WTC11 (cell line): ENCODE measurements around the gene CCDC170. TPM values are rescaled to one million over a fixed set of nuclear protein-coding genes. Genes with fewer than 3 reads are reported as not detected.
A peak's percentile ranks its signal among the peaks of the same experiment; 100 is the strongest.

ENCODE experiments used
- ATAC-seq: fragments of 200-7000 bp; cut with Tn5 transposase; 2 replicates; pipeline ENCODE4 v1.10.0; 2021; ENCODE audit warnings: mild to moderate bottlenecking, moderate library complexity
- CTCF ChIA-PET: fragments of 300-600 bp; sonication (Branson Sonifier 250); formaldehyde crosslinking; loops from one replicate; lab custom pipeline; 2021; ENCODE audit warnings: antibody characterized with exemption; lab: Charles Lee
- POLR2A ChIA-PET: fragments of 350-600 bp; sonication (Branson Sonifier 250); formaldehyde crosslinking; loops from one replicate; lab custom pipeline; 2021; ENCODE audit warnings: antibody characterized with exemption; lab: Charles Lee
- DNase-seq: peaks from one replicate; pipeline ENCODE4 v3.0.0; 2021; ENCODE audit warnings: low spot score
- H3K27ac Mint-ChIP-seq: 2 replicates; pipeline ENCODE4 v1.8.0; 2021; ENCODE audit warnings: mixed read lengths
- H3K27me3 Mint-ChIP-seq: 2 replicates; pipeline ENCODE4 v1.8.0; 2021; ENCODE audit warnings: low read depth, mild to moderate bottlenecking, moderate library complexity, mixed read lengths
- H3K36me3 Mint-ChIP-seq: 2 replicates; pipeline ENCODE4 v1.8.0; 2021; ENCODE audit warnings: mixed read lengths
- H3K4me1 Mint-ChIP-seq: 2 replicates; pipeline ENCODE4 v1.8.0; 2022; ENCODE audit warnings: mixed read lengths
- H3K4me3 Mint-ChIP-seq: 2 replicates; pipeline ENCODE4 v1.8.0; 2021; ENCODE audit warnings: mild to moderate bottlenecking, moderate library complexity, mixed read lengths
- H3K9me3 Mint-ChIP-seq: 2 replicates; pipeline ENCODE4 v1.8.0; 2021; ENCODE audit warnings: mixed read lengths
- ARID4B ChIP-seq: sonication (generic); formaldehyde crosslinking; IDR thresholded peaks from 2 replicates; pipeline ENCODE4 v1.8.0; 2023; ENCODE audit warnings: missing genetic modification reagents, mild to moderate bottlenecking, borderline replicate concordance
- ESRRA ChIP-seq: sonication (generic); formaldehyde crosslinking; IDR thresholded peaks from 2 replicates; pipeline ENCODE4 v1.8.1; 2022; ENCODE audit warnings: mild to moderate bottlenecking, missing genetic modification reagents, borderline replicate concordance
- FOXP1 ChIP-seq: sonication (generic); formaldehyde crosslinking; IDR thresholded peaks from 2 replicates; pipeline ENCODE4 v1.8.0; 2022; ENCODE audit warnings: missing genetic modification reagents, mild to moderate bottlenecking, moderate library complexity, borderline replicate concordance
- GABPB1 ChIP-seq: sonication (generic); formaldehyde crosslinking; IDR thresholded peaks from 2 replicates; pipeline ENCODE4 v1.8.1; 2023; ENCODE audit warnings: mild to moderate bottlenecking, missing genetic modification reagents
- HMGA2 ChIP-seq: fragments of 250-450 bp; sonication (Bioruptor Pico); IDR thresholded peaks from 2 replicates; pipeline ENCODE4 v1.4.0; 2021; ENCODE audit warnings: mild to moderate bottlenecking, moderate library complexity
- HMGXB4 ChIP-seq: sonication (generic); formaldehyde crosslinking; IDR thresholded peaks from 2 replicates; pipeline ENCODE4 v1.8.1; 2023; ENCODE audit warnings: mild to moderate bottlenecking, moderate library complexity, missing genetic modification reagents
- JUN ChIP-seq: sonication (generic); formaldehyde crosslinking; IDR thresholded peaks from 2 replicates; pipeline ENCODE4 v1.8.0; 2023; ENCODE audit warnings: mild to moderate bottlenecking, missing genetic modification reagents
- NR3C1 ChIP-seq: sonication (generic); formaldehyde crosslinking; conservative IDR thresholded peaks from 2 replicates; pipeline ENCODE4 v1.8.1; 2023; ENCODE audit warnings: low read depth, mild to moderate bottlenecking, missing genetic modification reagents
- OVOL2 ChIP-seq: fragments of 250-450 bp; sonication (Bioruptor Pico); IDR thresholded peaks from 2 replicates; pipeline ENCODE4 v1.9.0; 2021; ENCODE audit warnings: mild to moderate bottlenecking, borderline replicate concordance
- RORB ChIP-seq: fragments of 250-450 bp; sonication (Bioruptor Pico); IDR thresholded peaks from 2 replicates; pipeline ENCODE4 v1.9.0; 2021; ENCODE audit warnings: mild to moderate bottlenecking
- SMAD4 ChIP-seq: sonication (generic); formaldehyde crosslinking; IDR thresholded peaks from 2 replicates; pipeline ENCODE4 v1.8.0; 2022; ENCODE audit warnings: mild to moderate bottlenecking, missing genetic modification reagents
- SOX15 ChIP-seq: fragments of 250-450 bp; sonication (Bioruptor Pico); IDR thresholded peaks from 2 replicates; pipeline ENCODE4 v1.9.0; 2021; ENCODE audit warnings: mild to moderate bottlenecking
- USF2 ChIP-seq: sonication (generic); formaldehyde crosslinking; IDR thresholded peaks from 2 replicates; pipeline ENCODE4 v1.8.1; 2023; ENCODE audit warnings: mild to moderate bottlenecking, missing genetic modification reagents, moderate library complexity
- ZBTB21 ChIP-seq: sonication (generic); formaldehyde crosslinking; IDR thresholded peaks from 2 replicates; pipeline ENCODE4 v1.8.1; 2023; ENCODE audit warnings: mild to moderate bottlenecking, missing genetic modification reagents, borderline replicate concordance
- ZNF416 ChIP-seq: fragments of 250-450 bp; sonication (Bioruptor Pico); IDR thresholded peaks from 2 replicates; pipeline ENCODE4 v1.9.0; 2021; ENCODE audit warnings: mild to moderate bottlenecking, inconsistent platforms
- ZNF423 ChIP-seq: fragments of 250-450 bp; sonication (Bioruptor Pico); IDR thresholded peaks from 2 replicates; pipeline ENCODE4 v2.1.2; 2022; ENCODE audit warnings: mild to moderate bottlenecking, moderate library complexity
- ZNF512 ChIP-seq: sonication (generic); formaldehyde crosslinking; IDR thresholded peaks from 2 replicates; pipeline ENCODE4 v1.8.1; 2022; ENCODE audit warnings: missing genetic modification reagents, borderline replicate concordance
- total RNA-seq: library from RNA; stranded (reverse); gene quantifications from 3 replicates; pipeline ENCODE4 v1.2.3, GENCODE V29; 2021
- TF ChIP-seq, protein P1 (sequence below): fragments of 250-450 bp; sonication (Bioruptor Pico); IDR thresholded peaks from 2 replicates; pipeline ENCODE4 v1.9.0; 2021; ENCODE audit warnings: moderate library complexity, mild to moderate bottlenecking, inconsistent platforms, borderline replicate concordance

The CCDC170 gene
- total RNA-seq, 1 experiment from 2014 or later, result 0.26 TPM

DNA sequence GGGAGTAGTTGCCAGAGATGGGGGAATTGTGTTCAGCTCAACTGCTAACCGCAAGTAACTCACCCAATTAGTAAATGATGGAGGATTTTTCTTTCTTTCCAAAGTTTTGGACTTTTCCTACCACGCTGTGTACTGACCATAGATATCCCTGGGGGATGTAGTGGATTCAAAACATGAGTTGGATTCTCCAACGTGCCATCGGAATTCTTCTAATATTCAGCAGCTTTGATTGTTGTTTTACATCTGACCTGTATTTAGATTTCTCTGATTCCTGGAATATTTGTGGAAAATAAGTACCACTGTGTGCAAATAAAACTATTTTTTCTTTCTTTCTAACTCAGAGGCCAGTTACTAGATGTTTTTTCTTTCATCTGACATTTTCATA lies 1.1 kb downstream of the CCDC170 start (continued):
- TF ChIP-seq NR3C1 (no peak), SMAD4 (CRISPR knock-in tag) (no peak)
- TF ChIP-seq, all 79 proteins: peak for 0

DNA sequence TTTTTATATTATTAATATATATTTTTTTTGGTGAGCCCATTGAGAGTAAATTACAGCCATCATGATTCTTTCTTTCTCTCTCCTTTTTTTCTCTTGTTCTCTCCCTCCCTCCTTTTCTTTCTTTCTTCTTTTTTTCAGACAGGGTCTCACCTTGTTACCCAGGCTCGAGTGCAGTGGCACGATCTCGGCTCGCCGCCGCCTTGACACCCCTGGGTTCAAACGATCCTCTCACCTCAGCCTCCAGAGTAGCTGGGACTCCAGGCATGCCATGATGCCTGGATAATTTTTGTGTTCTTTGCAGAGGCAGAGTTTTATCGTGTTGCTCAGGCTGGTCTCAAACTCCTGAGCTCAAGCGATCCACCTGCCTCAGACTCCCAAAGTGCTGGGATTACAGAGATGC lies 1.6 kb downstream of the CCDC170 start:
- H3K27ac Mint-ChIP-seq, result no peak overlapping the region
- no peak for DNase-seq
- TF ChIP-seq ESRRA, result no peak
- no peak for TF ChIP-seq USF2 (CRISPR knock-in tag)
- TF ChIP-seq ARID4B, result no peak
- TF ChIP-seq OVOL2 (CRISPR knock-in tag), result no peak
- ATAC-seq, result no peak
- no peaks in the 10 kb centered on the region for H3K36me3 Mint-ChIP-seq
- H3K4me1 Mint-ChIP-seq, result peaks cover 17% of the 10 kb centered on the region
- peak overlapping the region; percentile 57 for H3K4me3 Mint-ChIP-seq
- ChIA-PET CTCF (no interaction called here), POLR2A (no interaction called here)
- peaks cover 61% of the 10 kb centered on the region for H3K27me3 Mint-ChIP-seq
- no peaks in the 10 kb centered on the region for H3K9me3 Mint-ChIP-seq

DNA sequence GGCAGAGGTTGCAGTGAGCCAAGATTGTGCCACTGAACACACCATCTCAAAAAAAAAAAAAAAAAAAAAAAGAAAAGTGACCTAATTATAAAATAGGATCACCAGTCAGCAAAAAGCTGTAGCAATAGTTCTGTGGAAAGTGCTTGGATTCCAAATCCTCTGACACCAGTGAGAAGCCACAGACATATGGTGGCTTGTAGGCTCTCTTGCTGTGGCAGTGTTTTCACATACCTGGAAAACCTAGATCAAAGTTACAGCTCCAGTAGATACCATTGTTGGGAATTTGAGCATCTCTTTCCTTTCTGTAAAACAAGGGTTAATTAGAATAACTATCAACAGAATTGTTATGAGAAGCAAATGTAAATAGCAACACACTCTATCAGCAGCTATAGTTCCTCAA lies 4.1 kb downstream of the CCDC170 start:
- no peak for TF ChIP-seq HMGA2 (CRISPR knock-in tag)
- no peak for TF ChIP-seq ZBTB21
- TF ChIP-seq ZNF423 (CRISPR knock-in tag), result no peak
- TF ChIP-seq RORB, result no peak
- no peak for TF ChIP-seq ZNF416 (CRISPR knock-in tag)
- no peaks in the 10 kb centered on the region; the same call in 1 of the 2 replicates for H3K9me3 Mint-ChIP-seq
- DNase-seq (no peak), ATAC-seq (no peak)
- no peak overlapping the region for H3K27ac Mint-ChIP-seq
- H3K27me3 Mint-ChIP-seq, result peaks cover 40% of the 10 kb centered on the region
- H3K36me3 Mint-ChIP-seq, result no peaks in the 10 kb centered on the region
- ChIA-PET CTCF (no interaction called here), POLR2A (no interaction called here)
- H3K4me3 Mint-ChIP-seq, result no peak overlapping the region
- peaks cover 19% of the 10 kb centered on the region for H3K4me1 Mint-ChIP-seq

DNA sequence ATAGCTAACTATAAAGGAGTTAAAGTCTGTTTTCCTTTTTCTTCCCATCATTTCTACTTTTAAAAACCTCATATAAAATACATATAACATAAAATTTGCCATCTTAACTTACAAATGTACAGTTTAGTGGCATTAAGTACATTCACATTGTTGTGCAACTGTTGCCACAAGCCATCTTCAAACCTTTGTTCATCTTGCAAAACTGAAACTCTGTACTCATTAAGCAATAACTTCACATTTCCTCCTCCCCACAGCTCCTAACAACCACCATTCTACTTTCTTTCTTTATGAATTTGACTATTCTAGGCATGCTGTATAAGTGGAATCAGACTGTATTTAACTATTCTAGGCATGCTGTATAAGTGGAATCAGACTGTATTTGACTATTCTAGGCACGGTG lies 4.5 kb downstream of the CCDC170 start:
- ATAC-seq, result no peak
- DNase-seq, result no peak
- Mint-ChIP-seq H3K4me1 (peaks cover 19% of the 10 kb centered on the region), H3K27ac (no peak overlapping the region), H3K4me3 (no peak overlapping the region), H3K9me3 (no peaks in the 10 kb centered on the region; the same call in 1 of the 2 replicates), H3K27me3 (peaks cover 36% of the 10 kb centered on the region), H3K36me3 (no peaks in the 10 kb centered on the region)
- CTCF ChIA-PET, result no interaction called here
- POLR2A ChIA-PET, result no interaction called here
- TF ChIP-seq GABPB1 (CRISPR knock-in tag) (peak; percentile 42; the same call in 1 of the 2 replicates), FOXP1 (no peak)
- TF ChIP-seq, protein P1, sequence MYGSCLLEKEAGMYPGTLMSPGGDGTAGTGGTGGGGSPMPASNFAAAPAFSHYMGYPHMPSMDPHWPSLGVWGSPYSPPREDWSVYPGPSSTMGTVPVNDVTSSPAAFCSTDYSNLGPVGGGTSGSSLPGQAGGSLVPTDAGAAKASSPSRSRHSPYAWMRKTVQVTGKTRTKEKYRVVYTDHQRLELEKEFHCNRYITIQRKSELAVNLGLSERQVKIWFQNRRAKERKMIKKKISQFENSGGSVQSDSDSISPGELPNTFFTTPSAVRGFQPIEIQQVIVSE (CRISPR knock-in tag), result no peak

GRCh38 chr6:151499551-151499950 lies 5.7 kb downstream of the CCDC170 start:
- Mint-ChIP-seq H3K4me3 (no peak overlapping the region), H3K27ac (no peak overlapping the region), H3K9me3 (no peaks in the 10 kb centered on the region; the same call in 1 of the 2 replicates), H3K36me3 (no peaks in the 10 kb centered on the region), H3K27me3 (peaks cover 26% of the 10 kb centered on the region), H3K4me1 (peaks cover 18% of the 10 kb centered on the region)
- POLR2A ChIA-PET, result no interaction called here
- TF ChIP-seq SOX15 (CRISPR knock-in tag), result no peak
- no peak for TF ChIP-seq JUN (CRISPR knock-in tag)
- no peak for TF ChIP-seq HMGXB4
- TF ChIP-seq ZNF512 (CRISPR knock-in tag), result no peak
- CTCF ChIA-PET, result no interaction called here
- ATAC-seq, result no peak
- no peak for DNase-seq
